G401.6 (cell line): ENCODE results near the gene NNAT.

ENCODE experiments used
- FAIRE-seq: peaks from 2 replicates; lab custom pipeline; 2012; peaks lifted over from hg19 to GRCh38; lab: Jason Lieb, UNC

Gene NNAT

DNA sequence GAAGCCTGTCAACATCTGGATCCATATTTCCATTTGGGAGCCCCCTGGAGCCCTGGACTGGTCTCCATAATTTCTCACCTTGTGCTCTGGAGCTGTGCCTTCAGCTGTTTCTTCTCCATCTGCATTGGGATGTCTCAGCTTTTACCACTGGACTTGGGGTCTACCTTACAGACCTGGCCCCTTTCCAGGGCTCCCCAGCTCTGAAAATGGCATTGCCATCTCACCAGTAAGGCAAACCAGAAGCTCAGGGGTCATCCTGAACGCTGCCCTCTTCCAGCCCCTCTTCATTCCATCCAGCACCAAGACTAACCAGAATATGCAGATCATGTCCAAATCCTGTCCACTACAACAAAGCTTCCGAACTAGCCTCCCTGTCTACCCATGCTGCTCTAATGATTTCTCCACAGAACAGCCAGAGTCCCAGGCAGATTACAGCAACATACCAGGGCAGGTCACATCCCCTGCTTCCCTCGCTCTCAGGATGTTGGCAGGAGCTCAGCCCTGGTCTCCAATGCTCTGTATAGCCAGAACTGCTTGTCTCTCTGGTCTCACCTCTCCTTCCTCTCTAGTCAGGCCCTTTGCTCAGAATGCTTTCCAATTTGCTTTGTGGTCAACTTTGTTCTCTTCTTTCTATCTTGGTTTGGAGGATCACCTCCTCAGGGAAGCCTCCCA lies 17.7 kb upstream of the NNAT start:
- no peak for FAIRE-seq

DNA sequence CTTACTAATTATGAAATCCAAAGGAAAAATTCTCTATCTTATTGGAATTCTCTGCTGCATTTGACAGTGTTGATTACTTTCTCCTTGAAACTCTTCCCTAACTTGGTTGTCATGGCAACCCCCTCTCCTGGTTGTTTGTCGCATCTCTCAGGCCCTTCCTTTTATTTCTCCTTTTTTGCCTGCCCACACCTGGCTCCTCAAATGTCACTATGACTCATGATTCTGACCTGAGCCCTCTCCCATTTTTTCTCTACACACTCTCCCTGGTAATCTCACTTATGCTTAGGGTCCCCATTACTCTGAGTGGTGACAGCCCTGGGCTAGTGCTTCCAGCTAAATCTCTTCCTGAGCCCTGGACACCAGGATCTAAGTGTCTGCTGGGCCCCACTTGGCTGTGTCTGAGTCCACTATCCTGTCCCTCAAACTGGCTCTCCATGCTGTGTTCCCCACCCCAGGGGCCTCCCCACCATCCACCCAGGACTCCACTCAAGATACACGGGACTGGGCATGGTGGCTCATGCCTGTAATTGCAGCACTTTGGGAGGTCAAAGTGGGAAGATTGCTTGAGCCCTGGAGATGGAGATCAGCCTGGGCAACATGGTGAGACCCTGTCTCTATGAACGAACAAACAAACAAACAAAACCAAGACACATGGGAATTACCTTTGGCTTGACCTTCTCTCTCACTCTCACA lies 16.5 kb upstream of the NNAT start:
- FAIRE-seq: no peak

DNA sequence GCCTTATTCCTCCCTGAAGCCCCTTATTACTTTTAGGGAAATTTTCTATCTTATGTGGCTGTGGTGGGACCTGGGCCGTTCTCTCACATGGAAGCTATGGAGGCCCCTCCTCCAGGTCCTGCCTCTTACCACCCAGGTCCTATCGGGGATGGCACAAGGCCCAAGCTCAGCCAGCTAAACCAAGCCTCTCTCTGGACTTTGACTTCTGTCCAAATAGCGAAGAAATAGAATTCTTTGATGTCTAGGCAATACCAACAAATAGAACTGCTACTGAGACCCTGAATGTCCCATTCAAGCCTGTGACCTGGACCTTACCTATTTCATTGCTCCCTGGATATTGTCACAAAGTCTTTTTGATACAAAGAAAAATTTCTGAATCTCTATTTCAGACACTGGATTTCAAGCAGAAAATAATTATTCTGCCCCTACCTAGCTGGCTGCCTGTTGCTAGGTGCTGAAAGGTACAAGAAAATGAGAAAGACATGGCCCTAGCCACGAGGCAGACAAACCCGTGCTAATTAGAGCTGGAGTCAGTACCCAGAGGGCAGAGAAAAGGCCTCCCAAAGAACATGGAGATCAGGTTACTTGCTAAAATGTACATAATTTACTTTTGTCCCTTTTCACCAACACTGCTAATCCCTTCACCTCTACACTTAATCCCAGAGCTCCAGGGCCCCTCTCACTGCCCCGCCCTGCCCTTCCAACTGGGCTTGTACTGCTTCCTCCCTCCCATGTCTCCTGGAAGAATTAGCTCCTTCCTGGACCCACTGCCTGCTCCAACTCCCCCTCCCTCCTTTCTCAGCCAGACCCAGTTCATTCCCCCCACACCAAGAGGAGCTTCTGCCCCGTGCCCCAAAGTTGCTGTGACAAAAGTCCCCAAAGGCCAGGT lies 15.5 kb upstream of the NNAT start:
- FAIRE-seq: no peak

DNA sequence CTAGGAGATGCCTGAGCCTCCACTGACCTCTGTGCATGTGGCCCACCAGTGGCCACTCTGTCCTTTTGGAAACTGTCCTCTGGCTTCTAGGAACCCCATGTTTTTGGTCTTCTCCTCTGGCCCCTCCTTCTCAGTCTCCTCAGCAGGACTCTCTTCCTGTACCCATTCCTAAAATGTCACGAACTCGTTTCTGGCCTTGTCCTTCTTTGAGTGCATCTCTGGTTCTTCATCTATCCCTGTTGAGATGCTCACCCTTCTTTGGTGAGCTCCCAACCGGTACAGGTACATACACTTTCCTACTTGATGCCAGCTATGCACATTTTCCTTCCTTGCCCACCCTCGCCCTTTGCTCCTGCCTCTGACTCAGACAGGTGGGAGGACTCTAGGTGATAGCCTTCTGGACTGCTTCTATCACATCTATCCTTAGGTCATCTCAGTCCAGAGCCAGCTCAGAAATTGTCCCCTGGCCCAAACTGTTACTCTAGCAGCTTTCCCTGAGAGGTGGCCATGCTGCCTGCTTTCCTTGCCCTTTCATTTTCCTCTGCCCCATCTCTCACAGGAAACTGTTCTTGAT lies 14.8 kb upstream of the NNAT start:
- no peak for FAIRE-seq

DNA sequence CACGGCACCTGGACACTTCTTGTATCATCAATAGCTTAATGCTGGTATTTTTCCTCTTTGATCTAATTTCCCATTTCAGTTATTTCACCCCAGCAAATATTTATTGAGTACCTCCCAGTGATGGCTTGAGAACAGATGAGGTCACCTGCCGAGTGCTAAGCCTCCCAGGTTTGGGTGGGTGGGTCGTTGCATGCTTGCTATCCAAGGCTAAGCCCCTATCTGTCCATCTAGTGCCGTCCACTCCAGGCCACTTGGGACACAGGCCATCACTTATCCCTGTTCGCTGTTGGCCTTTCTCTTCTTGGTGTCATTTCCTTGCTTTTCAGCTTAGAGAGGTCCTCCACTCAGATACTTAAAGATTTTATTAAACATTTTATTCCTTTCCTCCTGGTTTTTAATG lies 10.8 kb upstream of the NNAT start:
- no peak for FAIRE-seq

DNA sequence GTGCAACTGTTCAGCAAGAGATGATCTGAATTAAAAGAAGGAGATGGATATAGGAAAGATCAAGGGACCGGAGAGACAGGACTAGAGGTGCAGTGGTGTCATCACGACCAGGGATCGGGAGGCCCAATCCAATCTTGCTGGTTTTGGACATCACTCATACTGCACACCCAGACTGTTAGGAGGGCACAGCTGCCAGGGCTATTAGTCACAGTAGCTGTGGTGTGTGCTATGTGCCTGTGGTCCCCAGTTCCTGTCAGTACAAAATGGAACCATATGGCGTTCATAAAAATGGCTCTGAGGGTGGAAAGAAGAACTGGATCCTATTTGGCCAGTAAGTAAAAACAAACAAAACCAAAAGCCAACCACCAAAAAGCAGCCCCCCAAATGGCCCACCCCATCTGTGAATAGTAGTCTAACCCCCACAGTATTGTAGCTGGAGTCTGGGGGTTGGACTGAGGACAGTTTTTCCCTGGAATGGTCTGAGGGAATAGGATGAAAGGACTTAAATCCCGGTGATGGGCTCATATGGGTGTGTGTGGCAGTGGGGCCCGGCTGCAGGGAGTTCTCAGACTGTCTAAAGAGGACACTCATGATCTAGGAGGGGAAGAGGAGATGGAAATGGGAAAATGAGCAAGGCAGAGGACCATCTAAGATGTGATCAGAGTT lies 9.3 kb upstream of the NNAT start:
- no peak for FAIRE-seq

DNA sequence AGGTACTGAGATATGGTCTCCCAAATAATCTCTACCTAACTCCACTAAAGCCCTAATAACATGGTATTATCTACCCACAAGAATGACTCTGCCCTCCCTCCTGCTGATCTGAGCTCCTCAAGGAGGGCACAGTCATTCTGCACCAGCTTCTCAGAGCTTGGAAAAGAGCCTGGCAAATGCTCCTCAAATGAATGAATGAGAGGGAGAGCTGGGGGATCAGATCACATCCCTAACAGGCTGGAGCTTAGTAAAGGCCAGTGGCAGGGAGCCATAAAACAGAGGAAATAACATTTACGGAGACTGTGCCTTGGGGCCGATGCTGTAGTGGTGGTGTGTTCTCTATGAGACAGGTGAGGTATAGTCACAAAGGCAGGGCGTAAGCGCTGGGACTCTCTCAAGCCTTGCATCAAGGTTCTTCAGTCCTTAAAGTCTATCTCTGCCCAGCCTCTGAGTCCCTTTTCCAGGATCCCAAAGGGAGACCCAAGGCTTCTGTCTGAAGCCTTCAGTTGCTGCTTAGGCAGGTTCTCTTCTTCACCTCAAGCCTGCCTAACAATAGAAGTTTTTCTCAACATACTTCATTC lies 7.2 kb upstream of the NNAT start:
- no peak for FAIRE-seq

DNA sequence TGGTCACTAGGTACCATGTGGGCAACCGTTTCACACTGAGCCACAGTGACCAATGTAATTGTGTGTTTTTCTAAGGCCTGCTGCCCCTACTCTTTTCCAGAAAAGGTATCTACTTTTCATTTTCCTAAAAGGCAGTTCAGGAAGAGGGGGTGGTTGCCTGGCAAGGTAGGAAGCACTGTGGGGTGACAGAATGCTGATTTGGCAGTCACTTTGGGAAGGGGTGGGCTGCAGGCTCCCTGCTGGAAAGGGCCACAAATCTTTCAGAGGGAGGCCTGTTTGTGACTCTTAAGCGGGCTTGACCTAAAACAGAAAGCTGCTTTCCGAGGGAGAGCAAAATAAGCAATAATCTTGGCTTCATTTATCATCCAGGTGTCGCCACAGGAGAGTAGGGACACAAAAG lies 5.2 kb upstream of the NNAT start:
- no peak for FAIRE-seq

DNA sequence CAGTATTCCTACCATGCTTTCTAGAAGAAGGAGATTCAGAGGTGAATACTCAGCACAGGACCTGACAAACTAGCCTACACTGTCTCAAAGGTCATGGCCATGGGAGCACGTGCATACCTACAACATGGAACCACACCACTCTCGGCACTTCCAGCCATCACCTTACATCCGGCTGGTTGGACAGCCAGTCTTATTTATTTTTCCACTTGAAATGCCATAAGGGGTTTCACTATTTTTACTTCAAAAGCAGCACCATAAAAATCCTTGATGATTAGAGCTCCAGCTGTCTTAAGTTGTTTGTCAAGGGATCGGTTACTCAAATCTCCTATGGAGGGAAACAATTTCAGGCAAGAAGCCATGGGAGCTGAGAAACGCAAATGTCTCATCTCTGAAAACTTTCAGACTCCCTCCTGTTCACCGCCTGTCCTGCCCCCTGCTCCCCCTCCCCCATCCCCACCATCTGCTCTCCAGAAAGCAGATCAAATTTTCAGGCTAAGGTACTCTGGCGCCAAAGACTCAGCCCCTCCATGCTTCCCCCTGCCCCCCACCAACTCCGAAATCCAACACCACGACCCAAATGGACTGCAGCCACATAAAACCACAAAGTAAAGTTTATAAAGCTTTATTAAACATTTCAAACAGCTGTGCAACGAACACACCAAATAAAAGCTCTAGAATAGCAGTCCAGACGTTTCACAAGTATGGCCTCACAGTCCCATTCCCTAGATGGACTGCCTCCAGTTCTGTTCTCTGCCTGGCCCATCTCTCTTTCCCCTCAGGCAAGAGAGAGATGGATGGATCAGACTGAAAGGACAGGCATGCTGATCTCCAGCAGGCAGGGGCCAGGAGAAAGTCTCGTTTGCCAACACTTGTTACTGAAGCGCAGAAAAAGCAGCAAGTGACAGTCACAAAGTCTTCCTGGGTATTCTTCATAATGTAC lies 4.0 kb upstream of the NNAT start:
- no peak for FAIRE-seq

DNA sequence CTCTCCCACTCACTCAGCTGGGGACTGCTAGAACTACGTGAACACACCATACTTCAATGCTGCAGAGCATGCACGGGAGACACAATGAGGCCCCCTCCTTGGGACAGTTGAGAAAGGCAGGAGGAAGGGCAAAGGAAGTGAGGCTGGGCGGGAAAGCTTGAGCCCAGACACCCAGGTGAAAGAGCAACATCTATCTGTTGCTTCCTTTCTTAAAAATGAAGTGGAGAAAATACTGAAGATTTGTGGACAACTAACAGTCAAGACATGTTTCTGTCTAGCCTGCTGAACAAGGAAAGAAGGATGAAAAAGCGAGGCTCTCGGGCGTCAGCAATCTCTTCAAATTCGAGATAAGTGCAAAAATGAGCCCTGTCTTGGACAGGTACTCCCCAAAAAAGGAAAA lies 3.0 kb upstream of the NNAT start:
- no peak for FAIRE-seq

DNA sequence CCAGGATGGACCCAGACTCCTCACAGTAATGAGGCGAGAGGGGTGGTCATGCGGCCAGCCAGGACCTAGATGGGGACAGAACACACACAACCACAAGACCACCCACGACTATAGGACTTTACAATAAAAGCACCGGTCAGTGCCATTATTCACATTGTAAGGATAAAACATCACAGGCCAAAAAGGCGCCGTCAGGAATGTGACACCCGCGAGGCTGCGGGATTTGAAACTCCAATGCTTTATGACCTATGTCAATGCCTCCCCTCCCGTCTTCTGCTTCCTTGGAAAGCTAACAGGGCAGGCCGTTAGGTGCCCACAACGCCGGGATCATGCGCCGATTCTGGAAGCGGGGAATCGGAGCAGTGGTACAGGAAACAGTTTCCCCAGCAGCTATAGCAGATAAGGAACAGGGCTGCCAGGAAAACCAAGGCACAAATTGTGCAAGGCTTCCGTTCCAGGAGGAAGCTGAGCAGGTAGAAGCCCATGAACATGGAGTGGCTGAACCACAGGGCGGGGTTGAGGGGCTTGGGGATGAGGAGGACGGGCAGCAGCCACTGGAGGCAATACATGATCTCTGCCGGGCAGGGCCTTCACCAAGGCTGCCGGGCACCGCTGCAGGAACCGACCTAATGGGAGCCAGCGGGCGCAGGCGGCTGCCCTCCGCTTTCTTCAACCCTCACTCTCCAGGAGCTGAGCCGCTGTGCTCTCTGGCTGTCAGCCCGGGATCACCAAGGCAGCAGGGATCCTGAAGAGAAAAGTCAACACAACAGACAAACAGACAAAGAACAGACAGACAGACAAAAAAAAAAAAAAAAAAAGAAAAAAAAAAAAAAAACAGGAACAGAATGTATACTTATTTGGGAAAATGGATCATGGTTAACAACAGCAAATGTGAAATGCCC lies 2.2 kb upstream of the NNAT start:
- FAIRE-seq: no peak

DNA sequence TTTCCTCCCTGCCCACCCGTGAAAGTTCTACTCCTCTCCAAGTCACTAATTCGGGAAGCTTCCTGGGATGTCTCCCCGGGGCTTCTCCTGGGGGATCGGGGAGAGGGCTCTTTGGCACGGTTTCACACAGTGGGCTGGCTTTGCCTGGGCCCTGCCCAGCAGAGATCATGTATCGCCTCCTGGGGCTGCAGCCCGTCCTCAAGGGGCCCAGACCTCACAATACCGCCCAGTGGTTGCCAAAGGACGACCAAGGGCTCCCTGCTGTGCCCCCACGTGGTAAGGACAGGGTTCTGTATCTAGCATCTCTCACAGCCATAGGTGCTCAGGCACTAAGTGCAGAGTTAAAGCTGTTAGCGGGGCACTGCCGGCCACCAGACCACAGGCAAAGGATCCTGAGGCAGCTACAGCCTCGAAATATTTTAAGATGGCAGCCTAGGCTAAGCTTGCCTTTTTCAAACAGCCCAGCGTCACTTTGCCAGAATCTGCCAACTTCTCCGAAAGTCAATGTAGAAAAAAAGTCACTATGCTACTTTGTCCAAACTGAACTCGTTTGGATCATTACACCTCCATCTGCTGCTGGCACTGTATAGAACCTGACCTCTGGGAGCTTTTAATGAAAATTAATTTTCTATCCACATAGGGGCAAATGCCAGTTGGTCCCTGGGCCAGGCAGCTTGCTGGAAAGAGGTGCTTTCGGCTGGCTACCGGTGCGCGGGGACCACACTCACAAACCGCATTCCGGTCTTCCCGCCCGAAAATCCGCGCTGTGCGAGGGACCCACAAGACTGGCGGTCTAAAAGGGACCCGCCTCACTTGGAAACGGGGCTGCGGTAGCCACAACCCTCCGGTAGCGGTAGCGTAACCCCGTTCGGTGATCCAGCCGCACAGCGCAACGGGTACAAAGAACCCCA lies 1.3 kb upstream of the NNAT start:
- FAIRE-seq: no peak

DNA sequence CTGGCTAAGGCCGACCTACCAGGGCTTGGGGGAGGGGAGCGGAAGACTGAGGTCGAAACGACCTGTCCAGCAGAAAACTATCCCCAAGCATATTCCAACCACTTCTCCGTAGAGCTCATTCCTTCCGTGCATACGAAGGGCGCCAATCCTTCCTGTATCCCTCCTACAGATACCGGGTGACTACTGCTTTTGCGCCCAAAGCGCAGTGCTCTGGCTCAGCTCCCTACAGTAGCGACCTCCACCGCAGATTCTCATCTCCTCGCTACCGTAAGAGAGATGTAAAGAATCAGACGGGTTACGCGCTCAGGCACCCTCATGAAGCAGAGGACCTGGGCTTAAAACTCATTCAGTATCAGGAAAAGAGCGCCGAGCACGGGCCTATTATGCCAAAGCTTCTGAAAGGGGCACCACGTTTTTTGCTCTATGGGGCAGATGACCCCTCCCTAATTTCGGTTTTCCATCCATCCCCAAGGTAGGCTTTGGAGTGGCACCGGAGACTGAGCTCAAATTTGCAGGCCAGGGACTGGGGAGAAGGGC lies 563 bp upstream of the NNAT start:
- FAIRE-seq: no peak

DNA sequence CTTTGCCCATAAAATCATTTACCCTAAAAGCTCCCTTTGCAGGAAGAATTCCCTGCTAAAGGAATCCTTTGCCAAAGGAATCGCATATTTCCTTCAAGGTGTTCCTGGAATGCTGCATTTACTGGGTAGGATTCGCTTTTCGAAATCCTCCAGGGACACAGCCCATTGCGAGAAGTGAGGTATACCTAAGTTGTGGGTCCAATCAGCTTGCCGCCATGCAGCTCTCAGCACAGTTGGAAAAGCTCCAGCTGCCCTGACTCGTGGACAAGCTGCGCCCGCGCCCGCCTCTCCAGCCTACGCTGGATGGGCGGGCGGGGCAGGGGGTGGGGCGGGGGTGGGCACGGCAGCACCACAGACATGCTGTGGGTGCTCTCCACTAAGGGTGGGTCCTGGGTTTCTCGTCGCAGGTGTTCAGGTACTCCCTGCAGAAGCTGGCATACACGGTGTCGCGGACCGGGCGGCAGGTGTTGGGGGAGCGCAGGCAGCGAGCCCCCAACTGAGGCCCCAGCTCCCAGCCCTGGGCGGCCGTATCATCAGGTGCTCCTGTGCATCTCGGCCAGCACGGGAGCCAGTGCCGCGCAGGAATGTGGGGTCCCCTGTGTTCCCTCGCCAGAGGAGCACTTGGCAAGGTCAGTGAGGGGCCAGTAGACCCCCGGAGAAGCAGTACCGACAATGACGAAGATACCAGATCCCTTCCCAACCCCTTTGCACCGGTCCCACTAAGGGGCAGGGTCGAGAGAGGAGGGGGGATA lies 1.4 kb downstream of the NNAT start:
- FAIRE-seq: no peak

DNA sequence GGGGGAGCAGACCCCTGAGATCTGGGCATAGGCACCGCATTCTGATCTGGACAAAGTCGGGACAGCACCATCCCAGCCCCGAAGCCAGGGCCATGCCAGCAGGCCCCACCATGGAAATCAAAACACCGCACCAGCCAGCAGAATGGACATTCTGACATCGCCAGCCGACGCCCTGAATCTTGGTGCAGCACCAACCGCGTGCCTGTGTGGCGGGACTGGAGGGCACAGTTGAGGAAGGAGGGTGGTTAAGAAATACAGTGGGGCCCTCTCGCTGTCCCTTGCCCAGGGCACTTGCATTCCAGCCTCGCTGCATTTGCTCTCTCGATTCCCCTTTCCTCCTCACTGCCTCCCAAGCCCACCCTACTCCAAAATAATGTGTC lies 2.0 kb downstream of the NNAT start:
- FAIRE-seq: no peak

DNA sequence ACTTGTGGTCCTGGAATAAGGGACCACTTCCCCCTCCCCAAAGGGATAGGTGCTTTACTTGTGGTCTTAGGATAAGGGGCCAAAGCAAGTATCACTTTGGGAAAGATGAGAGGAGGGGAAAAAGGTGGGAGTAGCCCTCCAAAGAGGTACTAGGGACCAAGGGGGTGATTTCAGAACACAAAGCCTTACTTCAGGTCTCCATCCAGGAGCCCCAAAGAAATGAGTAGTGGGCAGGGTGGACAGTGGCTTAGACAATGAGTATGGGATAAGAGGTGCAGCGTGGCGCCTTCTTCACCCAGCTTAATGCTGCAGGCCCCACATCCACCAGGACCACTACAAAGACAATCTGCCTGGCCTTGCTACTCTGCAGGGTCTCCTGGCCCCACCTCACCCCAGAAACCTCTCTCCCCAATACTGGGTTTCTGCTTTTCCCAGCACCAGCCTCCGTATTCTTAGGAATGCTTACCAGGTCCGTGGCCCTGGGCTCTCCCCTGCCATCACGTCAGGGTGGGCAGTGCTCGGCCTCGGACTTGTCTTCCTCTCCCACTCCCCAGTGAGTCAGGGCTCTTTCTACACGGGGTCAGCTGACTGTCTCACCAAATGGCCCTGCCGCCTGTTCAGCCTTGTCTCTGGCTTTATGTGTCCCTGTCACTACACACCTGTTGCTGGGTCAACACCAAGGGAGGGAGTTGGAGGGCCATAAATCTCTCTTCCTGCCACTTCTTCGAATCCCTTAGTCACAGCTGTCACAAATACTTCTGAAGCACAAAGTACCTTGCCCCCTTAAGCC lies 3.1 kb downstream of the NNAT start:
- FAIRE-seq: no peak
